ENCODE results near the gene ETFRF1. TPM values are rescaled to one million over a fixed set of nuclear protein-coding genes. Genes with fewer than 3 reads are reported as not detected.

The ETFRF1 gene
- total RNA-seq, 1 donor from 2014 or later, result 9.2 TPM

GRCh38 chr12:25248732-25249131 is 53.7 kb downstream of the ETFRF1 start:
- Mint-ChIP-seq H3K27me3 (ENCODE audit: low read depth, unreplicated experiment) (no peaks in the 10 kb centered on the region), H3K36me3 (ENCODE audit: low read depth, unreplicated experiment) (peaks cover 6% of the 10 kb centered on the region), H3K9me3 (ENCODE audit: unreplicated experiment) (no peaks in the 10 kb centered on the region), H3K27ac (ENCODE audit: unreplicated experiment) (no peak overlapping the region), H3K4me3 (ENCODE audit: unreplicated experiment) (peak overlapping the region; percentile 95), H3K4me1 (ENCODE audit: low read depth, unreplicated experiment) (peaks cover 15% of the 10 kb centered on the region)
- Histone ChIP-seq H3K27ac (ENCODE audit: low read depth, low read length) (no peak overlapping the region), H3K9ac (ENCODE audit: low read length) (no peak overlapping the region), H3K9me3 (ENCODE audit: insufficient read depth, low read depth, low read length) (no peaks in the 10 kb centered on the region), H3K79me2 (ENCODE audit: insufficient read depth, low read length) (peaks cover 63% of the 10 kb centered on the region), H3K4me1 (ENCODE audit: insufficient read depth, low read length) (peaks cover 7% of the 10 kb centered on the region), H4K20me1 (ENCODE audit: insufficient read depth, low read length) (peaks cover 34% of the 10 kb centered on the region), H2AFZ (ENCODE audit: low read depth, low read length) (no peak overlapping the region), H3K36me3 (ENCODE audit: insufficient read depth, low read length) (peaks cover 6% of the 10 kb centered on the region), H3K27me3 (ENCODE audit: insufficient read depth, low read length) (no peaks in the 10 kb centered on the region), H3K4me3 (ENCODE audit: insufficient read depth, low read depth, low read length) (no peak overlapping the region), H3K4me2 (ENCODE audit: low read length) (no peak overlapping the region)
- FAIRE-seq, result no peak
- DNase-seq (ENCODE audit: low read depth), result no peak
- no peak for TF ChIP-seq EZH2 (IDR thresholded peaks at IDR 0.05; ENCODE audit: insufficient read depth, low read length)
- TF ChIP-seq, protein P1, sequence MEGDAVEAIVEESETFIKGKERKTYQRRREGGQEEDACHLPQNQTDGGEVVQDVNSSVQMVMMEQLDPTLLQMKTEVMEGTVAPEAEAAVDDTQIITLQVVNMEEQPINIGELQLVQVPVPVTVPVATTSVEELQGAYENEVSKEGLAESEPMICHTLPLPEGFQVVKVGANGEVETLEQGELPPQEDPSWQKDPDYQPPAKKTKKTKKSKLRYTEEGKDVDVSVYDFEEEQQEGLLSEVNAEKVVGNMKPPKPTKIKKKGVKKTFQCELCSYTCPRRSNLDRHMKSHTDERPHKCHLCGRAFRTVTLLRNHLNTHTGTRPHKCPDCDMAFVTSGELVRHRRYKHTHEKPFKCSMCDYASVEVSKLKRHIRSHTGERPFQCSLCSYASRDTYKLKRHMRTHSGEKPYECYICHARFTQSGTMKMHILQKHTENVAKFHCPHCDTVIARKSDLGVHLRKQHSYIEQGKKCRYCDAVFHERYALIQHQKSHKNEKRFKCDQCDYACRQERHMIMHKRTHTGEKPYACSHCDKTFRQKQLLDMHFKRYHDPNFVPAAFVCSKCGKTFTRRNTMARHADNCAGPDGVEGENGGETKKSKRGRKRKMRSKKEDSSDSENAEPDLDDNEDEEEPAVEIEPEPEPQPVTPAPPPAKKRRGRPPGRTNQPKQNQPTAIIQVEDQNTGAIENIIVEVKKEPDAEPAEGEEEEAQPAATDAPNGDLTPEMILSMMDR (IDR thresholded peaks at IDR 0.05; ENCODE audit: insufficient read depth, low read depth, low read length), result no peak

GRCh38 chr12:25249931-25250738 is 55.1 kb downstream of the ETFRF1 start:
- Mint-ChIP-seq H3K27ac (ENCODE audit: unreplicated experiment) (peak overlapping the region; percentile 92), H3K4me3 (ENCODE audit: unreplicated experiment) (peak overlapping the region; percentile 95), H3K4me1 (ENCODE audit: low read depth, unreplicated experiment) (peaks cover 24% of the 10 kb centered on the region), H3K36me3 (ENCODE audit: low read depth, unreplicated experiment) (peaks cover 4% of the 10 kb centered on the region), H3K9me3 (ENCODE audit: unreplicated experiment) (no peaks in the 10 kb centered on the region), H3K27me3 (ENCODE audit: low read depth, unreplicated experiment) (no peaks in the 10 kb centered on the region)
- TF ChIP-seq, protein P1 (IDR thresholded peaks at IDR 0.05; ENCODE audit: insufficient read depth, low read depth, low read length), result no peak
- TF ChIP-seq EZH2 (IDR thresholded peaks at IDR 0.05; ENCODE audit: insufficient read depth, low read length), result no peak
- Histone ChIP-seq H3K9me3 (ENCODE audit: insufficient read depth, low read depth, low read length) (no peaks in the 10 kb centered on the region), H3K4me1 (ENCODE audit: insufficient read depth, low read length) (peaks cover 7% of the 10 kb centered on the region), H3K36me3 (ENCODE audit: insufficient read depth, low read length) (no peaks in the 10 kb centered on the region), H2AFZ (ENCODE audit: low read depth, low read length) (peak overlapping the region; percentile 70), H3K27me3 (ENCODE audit: insufficient read depth, low read length) (no peaks in the 10 kb centered on the region), H3K4me3 (ENCODE audit: insufficient read depth, low read depth, low read length) (peak overlapping the region; percentile 84), H3K4me2 (ENCODE audit: low read length) (peak overlapping the region; percentile 95), H3K79me2 (ENCODE audit: insufficient read depth, low read length) (peaks cover 49% of the 10 kb centered on the region), H3K9ac (ENCODE audit: low read length) (peak overlapping the region; percentile 89), H4K20me1 (ENCODE audit: insufficient read depth, low read length) (peaks cover 30% of the 10 kb centered on the region), H3K27ac (ENCODE audit: low read depth, low read length) (peak overlapping the region; percentile 47)
- no peak for FAIRE-seq
- DNase-seq (ENCODE audit: low read depth), result no peak
